ENCODE measurements around the gene APIP.
A peak's percentile ranks its signal among the peaks of the same experiment; 100 is the strongest.

The APIP gene

DNA sequence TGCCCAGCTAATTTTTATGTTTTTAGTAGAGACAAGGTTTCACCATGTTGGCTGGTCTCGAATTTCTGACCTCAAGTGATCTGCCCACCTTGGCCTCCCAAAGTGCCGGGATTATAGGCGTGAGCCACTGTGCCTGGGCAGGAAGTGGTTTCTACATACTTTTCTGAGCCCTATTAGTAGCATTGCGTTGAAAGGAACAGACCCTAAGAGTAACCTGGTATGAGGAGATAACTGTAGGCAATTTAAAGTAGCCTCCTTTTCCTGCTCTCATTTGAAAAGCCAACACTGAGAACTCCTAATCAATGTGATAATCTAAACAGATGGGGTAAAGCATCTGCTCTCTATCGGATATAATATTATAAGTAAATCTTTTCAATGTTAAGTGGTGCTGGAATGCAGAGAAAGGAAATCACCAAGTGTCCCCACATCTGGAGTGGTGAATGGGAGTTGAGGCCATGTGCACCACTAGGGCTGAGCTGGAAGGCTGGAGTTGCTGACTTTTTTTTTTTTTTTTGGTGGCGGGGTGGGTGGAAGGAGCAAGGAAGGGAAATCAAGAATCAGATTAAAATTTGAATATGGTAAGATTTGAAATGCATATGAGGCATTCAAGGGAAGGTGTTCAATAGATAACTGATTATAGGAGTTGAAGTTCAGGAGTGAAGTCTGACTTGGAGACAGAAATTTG, 20.9 kb upstream of the APIP start:
- Histone ChIP-seq H3K27me3 (replicated peaks; ENCODE audit: insufficient read depth, low read length) (no peaks in the 10 kb centered on the region), H3K79me2 (ENCODE audit: low read length) (0 out of 2 replicates have a peak, but pooled peaks cover 12% of the 10 kb centered on the region), H3K9me3 (replicated peaks; ENCODE audit: insufficient read depth, low read length) (no peaks in the 10 kb centered on the region), H3F3A (ENCODE audit: insufficient read depth, low read length) (no peaks in the 10 kb centered on the region), H3K4me1 (ENCODE audit: low read length) (no peaks in the 10 kb centered on the region), H2AFZ (ENCODE audit: low read length) (no peak overlapping the region), H3K4me3 (ENCODE audit: low read length) (no peak overlapping the region), H3K9me2 (replicated peaks; ENCODE audit: insufficient read depth, low read length) (no peaks in the 10 kb centered on the region), H3K4me2 (ENCODE audit: low read depth, low read length) (no peak overlapping the region), H3K27ac (ENCODE audit: low read length) (no peak overlapping the region), H3K9ac (ENCODE audit: low read length) (no peak overlapping the region), H4K20me1 (ENCODE audit: insufficient read depth, low read length) (no peaks in the 10 kb centered on the region), H3K36me3 (replicated peaks; ENCODE audit: insufficient read depth, low read length) (no peaks in the 10 kb centered on the region)
- TF ChIP-seq CTCF (IDR thresholded peaks at IDR 0.05; ENCODE audit: low read length) (no peak), EZH2phosphoT487 (IDR thresholded peaks at IDR 0.05; ENCODE audit: low read length) (no peak), EZH2 (optimal IDR thresholded peaks at IDR 0.05; ENCODE audit: low read depth, low read length) (no peak)
- no peak for DNase-seq

GRCh38 chr11:34929794-34930763, 13.9 kb upstream of the APIP start:
- H3F3A ChIP-seq (ENCODE audit: insufficient read depth, low read length) = no peaks in the 10 kb centered on the region
- H2AFZ ChIP-seq (ENCODE audit: low read length) = no peak overlapping the region
- no peaks in the 10 kb centered on the region for H3K36me3 ChIP-seq (replicated peaks; ENCODE audit: insufficient read depth, low read length)
- DNase-seq = peak; percentile 5
- no peak overlapping the region for H3K4me3 ChIP-seq (ENCODE audit: low read length)
- no peaks in the 10 kb centered on the region for H3K27me3 ChIP-seq (replicated peaks; ENCODE audit: insufficient read depth, low read length)
- no peaks in the 10 kb centered on the region for H3K9me3 ChIP-seq (replicated peaks; ENCODE audit: insufficient read depth, low read length)
- no peak for TF ChIP-seq EZH2phosphoT487 (IDR thresholded peaks at IDR 0.05; ENCODE audit: low read length)
- TF ChIP-seq CTCF (IDR thresholded peaks at IDR 0.05; ENCODE audit: low read length) = no peak
- no peak for TF ChIP-seq EZH2 (optimal IDR thresholded peaks at IDR 0.05; ENCODE audit: low read depth, low read length)
- H3K79me2 ChIP-seq (ENCODE audit: low read length) = peaks cover 60% of the 10 kb centered on the region
- H3K4me1 ChIP-seq (ENCODE audit: low read length) = 0 out of 2 replicates have a peak, but pooled peaks cover 3% of the 10 kb centered on the region
- no peak overlapping the region for H3K27ac ChIP-seq (ENCODE audit: low read length)
- H4K20me1 ChIP-seq (ENCODE audit: insufficient read depth, low read length) = 0 out of 2 replicates have a peak, but pooled peaks cover 3% of the 10 kb centered on the region
- H3K4me2 ChIP-seq (ENCODE audit: low read depth, low read length) = no peak overlapping the region
- no peaks in the 10 kb centered on the region for H3K9me2 ChIP-seq (replicated peaks; ENCODE audit: insufficient read depth, low read length)
- H3K9ac ChIP-seq (ENCODE audit: low read length) = no peak overlapping the region

DNA sequence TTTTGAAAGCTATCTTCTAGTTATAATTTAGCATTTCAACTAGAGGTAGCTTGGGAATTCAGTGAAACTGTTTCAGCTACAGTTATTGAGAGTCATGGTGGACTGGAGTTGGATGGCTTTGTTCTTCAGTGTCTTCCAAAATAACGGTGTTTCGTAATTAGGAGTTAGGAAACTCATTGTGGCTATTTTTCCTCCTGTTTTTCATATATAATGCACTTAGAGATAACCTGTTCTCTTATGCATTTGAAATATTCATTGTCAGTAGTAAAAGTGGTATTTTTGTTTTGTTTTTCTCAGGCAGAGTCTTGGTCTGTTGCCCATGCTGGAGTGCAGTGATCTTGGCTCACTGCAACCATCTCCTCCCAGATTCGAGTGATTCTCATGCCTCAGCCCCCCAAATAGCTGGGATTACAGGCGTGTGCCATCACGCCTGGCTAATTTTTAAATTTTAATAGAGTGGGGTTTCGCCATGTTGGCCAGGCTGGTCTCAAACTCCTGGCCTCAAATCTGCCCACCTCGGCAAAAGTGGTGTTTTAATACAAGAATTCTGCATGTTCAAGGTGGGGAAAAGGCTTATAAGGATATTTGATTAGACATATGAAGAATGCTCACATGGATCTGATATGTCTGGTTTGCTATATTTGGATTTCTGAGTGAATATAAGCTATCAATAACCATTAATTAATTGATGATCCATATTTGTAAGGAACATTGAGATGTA, 12.9 kb upstream of the APIP start:
- Histone ChIP-seq H3K79me2 (ENCODE audit: low read length) (peaks cover 67% of the 10 kb centered on the region), H4K20me1 (ENCODE audit: insufficient read depth, low read length) (0 out of 2 replicates have a peak, but pooled peaks cover 3% of the 10 kb centered on the region), H3K36me3 (replicated peaks; ENCODE audit: insufficient read depth, low read length) (no peaks in the 10 kb centered on the region), H3K9ac (ENCODE audit: low read length) (no peak overlapping the region), H3K9me2 (replicated peaks; ENCODE audit: insufficient read depth, low read length) (no peaks in the 10 kb centered on the region), H2AFZ (ENCODE audit: low read length) (no peak overlapping the region), H3K4me3 (ENCODE audit: low read length) (no peak overlapping the region), H3K4me2 (ENCODE audit: low read depth, low read length) (no peak overlapping the region), H3K9me3 (replicated peaks; ENCODE audit: insufficient read depth, low read length) (no peaks in the 10 kb centered on the region), H3K4me1 (ENCODE audit: low read length) (0 out of 2 replicates have a peak, but pooled peaks cover 3% of the 10 kb centered on the region), H3K27ac (ENCODE audit: low read length) (no peak overlapping the region), H3K27me3 (replicated peaks; ENCODE audit: insufficient read depth, low read length) (no peaks in the 10 kb centered on the region), H3F3A (ENCODE audit: insufficient read depth, low read length) (no peaks in the 10 kb centered on the region)
- TF ChIP-seq EZH2 (optimal IDR thresholded peaks at IDR 0.05; ENCODE audit: low read depth, low read length) (no peak), CTCF (IDR thresholded peaks at IDR 0.05; ENCODE audit: low read length) (no peak), EZH2phosphoT487 (IDR thresholded peaks at IDR 0.05; ENCODE audit: low read length) (no peak)
- DNase-seq = peak; percentile 0
